Measurements from ENCODE around the gene ANO8. TPM values are rescaled to one million over a fixed set of nuclear protein-coding genes. Genes with fewer than 3 reads are reported as not detected.

ANO8 gene
- total RNA-seq, 4 donors from 2014 or later, result 6.7 to 73.0 (median 10.3) TPM

DNA sequence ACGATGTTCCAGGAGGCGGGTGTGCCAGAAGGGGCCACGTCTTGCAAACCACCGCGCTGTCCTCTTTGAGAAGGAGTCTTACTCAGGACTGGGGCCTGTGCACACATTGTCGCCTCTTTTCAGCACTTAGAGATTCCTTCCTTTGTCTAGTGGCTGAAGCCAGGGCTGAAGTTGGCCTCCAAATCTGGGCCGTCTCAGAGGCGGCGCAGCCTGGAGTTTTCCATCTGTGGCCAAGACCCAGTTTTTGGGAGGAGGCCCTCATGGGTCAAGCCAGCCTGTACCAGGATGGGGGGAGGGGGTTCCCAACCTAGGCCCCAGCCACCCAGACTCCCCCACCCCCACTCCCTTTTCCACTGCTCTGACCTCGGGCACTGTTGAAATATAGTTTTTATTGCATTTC lies 11.8 kb downstream of the ANO8 start:
- no peak for DNase-seq
- Histone ChIP-seq H3K36me3 (peaks cover 0 to 19% (median 8%) of the 10 kb centered on the region in 4 donors), H3K27me3 (no peaks in the 10 kb centered on the region), H3K9me3 (no peaks in the 10 kb centered on the region), H3K27ac (no peak overlapping the region), H3K4me1 (peaks cover 4 to 13% (median 7%) of the 10 kb centered on the region in 4 donors), H3K4me3 (no peak overlapping the region)
- intact Hi-C loops (cut with DNase I; ENCODE audit: low total_unique reads) (no loop called here), in situ Hi-C loops (cut with MboI; ENCODE audit: low pct_ligation_motif_present in 1 of 4, low pct_unique_long_range_greater_than_20kb in 1 of 4, low sequenced_read_pairs in 3 of 4) (no loop called here)
- TF ChIP-seq POLR2A (IDR thresholded peaks at IDR 0.05), result no peak
- no peak for TF ChIP-seq POLR2AphosphoS5 (IDR thresholded peaks at IDR 0.05)
- TF ChIP-seq, protein P1, sequence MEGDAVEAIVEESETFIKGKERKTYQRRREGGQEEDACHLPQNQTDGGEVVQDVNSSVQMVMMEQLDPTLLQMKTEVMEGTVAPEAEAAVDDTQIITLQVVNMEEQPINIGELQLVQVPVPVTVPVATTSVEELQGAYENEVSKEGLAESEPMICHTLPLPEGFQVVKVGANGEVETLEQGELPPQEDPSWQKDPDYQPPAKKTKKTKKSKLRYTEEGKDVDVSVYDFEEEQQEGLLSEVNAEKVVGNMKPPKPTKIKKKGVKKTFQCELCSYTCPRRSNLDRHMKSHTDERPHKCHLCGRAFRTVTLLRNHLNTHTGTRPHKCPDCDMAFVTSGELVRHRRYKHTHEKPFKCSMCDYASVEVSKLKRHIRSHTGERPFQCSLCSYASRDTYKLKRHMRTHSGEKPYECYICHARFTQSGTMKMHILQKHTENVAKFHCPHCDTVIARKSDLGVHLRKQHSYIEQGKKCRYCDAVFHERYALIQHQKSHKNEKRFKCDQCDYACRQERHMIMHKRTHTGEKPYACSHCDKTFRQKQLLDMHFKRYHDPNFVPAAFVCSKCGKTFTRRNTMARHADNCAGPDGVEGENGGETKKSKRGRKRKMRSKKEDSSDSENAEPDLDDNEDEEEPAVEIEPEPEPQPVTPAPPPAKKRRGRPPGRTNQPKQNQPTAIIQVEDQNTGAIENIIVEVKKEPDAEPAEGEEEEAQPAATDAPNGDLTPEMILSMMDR (IDR thresholded peaks at IDR 0.05), result no peak
- no peak for TF ChIP-seq EP300 (IDR thresholded peaks at IDR 0.05; ENCODE audit: low read depth)
- WGBS, 2 donors (ENCODE audit: low coverage in 1 of 2), result 78 to 87% methylated on average over 4 to 9 of the region's 10 CpGs

DNA sequence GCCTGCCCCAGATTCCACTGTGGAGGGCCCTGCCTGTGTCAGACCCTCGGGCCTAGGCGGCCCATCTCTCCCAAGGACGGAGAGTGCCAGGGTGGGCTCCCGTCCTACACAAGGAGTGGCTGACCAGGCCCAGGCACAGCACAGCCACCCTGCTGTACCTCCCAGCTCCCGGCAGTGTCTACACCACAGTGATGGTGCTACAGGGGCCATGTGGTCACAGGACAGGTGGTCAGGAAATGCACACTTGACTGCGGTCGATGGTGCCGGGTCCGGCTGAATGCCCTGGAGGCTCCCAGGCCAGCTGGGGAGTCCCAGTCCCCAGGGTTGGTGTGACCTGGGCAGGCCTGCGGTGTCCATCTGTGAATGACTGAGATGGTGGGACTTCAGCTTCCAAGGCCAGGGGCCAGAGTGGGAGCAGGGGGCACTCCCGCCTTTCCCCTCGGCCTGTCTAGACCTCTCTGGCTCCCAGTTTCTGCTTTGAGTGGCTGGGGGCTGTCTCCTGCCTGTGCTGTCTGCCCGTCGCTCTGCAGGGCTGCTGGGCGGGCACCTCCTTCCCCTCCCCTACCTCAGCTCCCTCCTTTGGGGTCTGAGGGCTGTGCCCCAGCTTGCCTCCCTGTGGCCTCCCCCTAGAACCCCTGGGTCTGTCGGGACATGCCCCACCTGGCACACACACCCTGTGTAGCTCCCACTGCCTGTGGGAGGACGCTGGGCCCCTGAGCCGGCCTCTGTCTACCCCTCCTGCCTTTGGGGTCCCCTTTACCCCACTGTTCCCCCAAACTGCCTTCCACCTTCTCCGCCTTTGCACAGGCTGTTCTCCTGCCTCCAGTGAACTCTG lies 12.8 kb downstream of the ANO8 start:
- H3K36me3 ChIP-seq, result peaks cover 0 to 19% (median 8%) of the 10 kb centered on the region in 4 donors
- H3K4me3 ChIP-seq, result no peak overlapping the region
- no peaks in the 10 kb centered on the region for H3K27me3 ChIP-seq
- 88 to 91% methylated on average over 5 to 19 of the region's 19 CpGs for WGBS, 2 donors (ENCODE audit: low coverage in 1 of 2)
- no peaks in the 10 kb centered on the region for H3K9me3 ChIP-seq
- no peak for DNase-seq
- no peak overlapping the region for H3K27ac ChIP-seq
- peaks cover 0 to 10% (median 7%) of the 10 kb centered on the region in 4 donors for H3K4me1 ChIP-seq
- in situ Hi-C loops (cut with MboI; ENCODE audit: low pct_ligation_motif_present in 1 of 4, low pct_unique_long_range_greater_than_20kb in 1 of 4, low sequenced_read_pairs in 3 of 4) (no loop called here), intact Hi-C loops (cut with DNase I; ENCODE audit: low total_unique reads) (no loop called here)
- TF ChIP-seq, protein P1 (IDR thresholded peaks at IDR 0.05), result no peak
- TF ChIP-seq EP300 (IDR thresholded peaks at IDR 0.05; ENCODE audit: low read depth) (no peak), POLR2AphosphoS5 (IDR thresholded peaks at IDR 0.05) (no peak), POLR2A (IDR thresholded peaks at IDR 0.05) (no peak)

GRCh38 chr19:17320435-17320834 lies 14.2 kb downstream of the ANO8 start:
- Histone ChIP-seq H3K4me1 (peaks cover 0 to 12% (median 8%) of the 10 kb centered on the region in 4 donors), H3K27me3 (no peaks in the 10 kb centered on the region), H3K9me3 (no peaks in the 10 kb centered on the region), H3K36me3 (peaks cover 0 to 24% (median 12%) of the 10 kb centered on the region in 4 donors), H3K27ac (no peak overlapping the region), H3K4me3 (no peak overlapping the region)
- DNase-seq, result no peak
- intact Hi-C loops (cut with DNase I; ENCODE audit: low total_unique reads) (no loop called here), in situ Hi-C loops (cut with MboI; ENCODE audit: low pct_ligation_motif_present in 1 of 4, low pct_unique_long_range_greater_than_20kb in 1 of 4, low sequenced_read_pairs in 3 of 4) (no loop called here)
- 89% methylated on average over 9 of the region's 11 CpGs; no CpG with 5 or more reads in 1 of the 2 donors for WGBS, 2 donors (ENCODE audit: low coverage in 1 of 2)
- TF ChIP-seq, protein P1 (IDR thresholded peaks at IDR 0.05), result no peak
- TF ChIP-seq EP300 (IDR thresholded peaks at IDR 0.05; ENCODE audit: low read depth) (no peak), POLR2AphosphoS5 (IDR thresholded peaks at IDR 0.05) (no peak), POLR2A (IDR thresholded peaks at IDR 0.05) (no peak)

- Histone ChIP-seq H3K27ac (no peak overlapping the region), H3K9me3 (no peaks in the 10 kb centered on the region), H3K36me3 (peaks cover 0 to 28% (median 13%) of the 10 kb centered on the region in 4 donors), H3K4me1 (peaks cover 0 to 12% (median 8%) of the 10 kb centered on the region in 4 donors), H3K27me3 (no peaks in the 10 kb centered on the region), H3K4me3 (no peak overlapping the region)
- DNase-seq, result no peak
- in situ Hi-C loops (cut with MboI; ENCODE audit: low pct_ligation_motif_present in 1 of 4, low pct_unique_long_range_greater_than_20kb in 1 of 4, low sequenced_read_pairs in 3 of 4) (no loop called here), intact Hi-C loops (cut with DNase I; ENCODE audit: low total_unique reads) (no loop called here)
- TF ChIP-seq POLR2A (IDR thresholded peaks at IDR 0.05), result no peak
- TF ChIP-seq, protein P1 (IDR thresholded peaks at IDR 0.05), result no peak
- no peak for TF ChIP-seq POLR2AphosphoS5 (IDR thresholded peaks at IDR 0.05)
- TF ChIP-seq EP300 (IDR thresholded peaks at IDR 0.05; ENCODE audit: low read depth), result no peak
- 90 to 92% methylated on average over 5 to 40 of the region's 40 CpGs for WGBS, 2 donors (ENCODE audit: low coverage in 1 of 2)
Measured at GRCh38 chr19:17319473-17320238, 15.0 kb downstream of the ANO8 start.

All from transverse colon (tissue), 4 donors.